ENCODE results near the gene SND1.

- TF ChIP-seq USF2 (IDR thresholded peaks at IDR 0.05; ENCODE audit: low read depth, low read length) (no peak), POLR2A (IDR thresholded peaks at IDR 0.05; ENCODE audit: low read depth, low read length) (no peak), RAD21 (IDR thresholded peaks at IDR 0.05; ENCODE audit: low read length) (no peak)
Measured at GRCh38 chr7:128071801-128072200, 419.8 kb downstream of the SND1 start.
